ENCODE measurements around the gene SLC2A1.
A peak's percentile ranks its signal among the peaks of the same experiment; 100 is the strongest.

The SLC2A1 gene

DNA sequence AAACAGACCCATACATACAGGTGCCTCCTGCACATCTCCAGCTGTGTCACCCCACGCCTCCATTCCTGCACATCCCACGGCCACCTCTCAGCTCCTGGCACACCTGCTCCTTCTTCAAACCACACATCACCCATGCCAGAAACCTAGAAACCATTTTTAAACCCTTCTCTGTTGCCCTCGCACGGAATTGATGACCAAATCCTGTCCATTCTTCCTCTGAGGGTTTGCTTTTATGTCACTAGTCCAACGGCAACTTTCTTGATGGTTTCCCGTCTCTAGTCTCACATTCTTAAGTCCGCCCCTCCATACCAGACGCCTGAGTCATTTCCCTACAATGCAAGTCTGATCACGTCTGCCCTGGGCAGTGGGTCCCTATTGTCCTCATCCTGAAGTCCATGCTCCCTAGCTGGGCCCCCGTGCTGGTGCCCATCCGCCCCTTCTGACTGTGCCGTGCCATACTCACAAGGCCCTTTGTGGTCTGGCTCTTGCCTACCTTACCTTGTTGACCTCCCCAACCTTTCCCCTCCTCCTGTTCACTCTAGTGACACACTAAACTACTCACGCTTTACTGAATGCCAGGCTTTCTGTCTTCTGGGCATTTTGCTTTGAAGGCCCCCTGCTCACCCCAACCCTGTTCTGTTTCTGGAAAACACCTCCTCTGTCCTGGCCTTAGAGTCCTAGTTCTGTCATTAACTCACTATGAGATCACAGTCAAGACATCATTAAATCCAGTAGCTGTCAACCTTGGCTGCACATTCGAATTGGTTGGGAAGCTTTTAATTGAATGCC lies 17.6 kb downstream of the SLC2A1 start:
- peak; percentile 17 for DNase-seq

DNA sequence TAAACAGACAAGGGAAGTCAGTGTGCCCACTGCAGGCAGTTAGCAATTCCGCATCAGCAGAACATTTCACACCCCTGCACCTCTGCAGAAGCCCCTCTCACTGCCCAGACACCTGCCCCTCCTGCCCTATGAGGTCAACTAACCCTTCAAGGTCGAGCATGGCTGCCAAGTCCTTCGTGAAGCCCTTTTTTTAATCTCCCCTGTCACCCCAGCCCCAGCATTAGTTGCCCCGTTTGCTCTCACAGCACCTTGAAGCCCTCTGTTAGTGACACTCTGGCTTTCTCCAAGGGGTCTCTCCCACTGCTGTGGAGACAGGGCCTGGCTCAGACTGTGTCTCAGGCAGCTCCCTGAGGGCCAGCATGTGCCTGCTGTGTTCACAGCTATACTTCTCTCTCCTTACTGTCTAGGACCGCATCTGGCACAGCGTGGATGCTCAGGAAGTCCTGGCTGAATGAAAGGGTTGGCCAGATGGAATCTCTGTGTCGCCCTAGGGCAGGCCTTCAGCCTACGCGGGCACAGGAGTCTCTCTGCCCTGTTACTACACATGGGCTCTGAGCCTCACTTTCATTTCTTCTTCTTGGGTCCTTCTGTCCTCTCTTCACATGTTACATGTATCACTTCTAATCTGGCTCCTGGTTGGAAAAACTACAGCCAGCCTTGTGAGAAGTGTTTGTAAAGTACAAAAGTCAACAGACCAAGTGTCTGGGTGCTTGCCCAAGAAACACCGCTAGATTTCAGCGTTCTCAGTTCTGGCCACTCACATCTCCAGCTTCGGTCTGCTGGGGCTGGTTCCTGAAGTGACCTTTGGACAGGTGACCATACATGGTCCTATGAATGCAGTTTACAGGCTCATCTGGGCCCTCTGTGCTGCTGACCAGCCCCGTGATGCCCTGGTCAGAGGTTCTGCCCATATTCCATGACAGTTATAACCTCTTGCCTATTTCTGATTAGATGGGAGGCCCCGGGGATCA lies 19.7 kb downstream of the SLC2A1 start:
- peak; percentile 17 for DNase-seq

DNA sequence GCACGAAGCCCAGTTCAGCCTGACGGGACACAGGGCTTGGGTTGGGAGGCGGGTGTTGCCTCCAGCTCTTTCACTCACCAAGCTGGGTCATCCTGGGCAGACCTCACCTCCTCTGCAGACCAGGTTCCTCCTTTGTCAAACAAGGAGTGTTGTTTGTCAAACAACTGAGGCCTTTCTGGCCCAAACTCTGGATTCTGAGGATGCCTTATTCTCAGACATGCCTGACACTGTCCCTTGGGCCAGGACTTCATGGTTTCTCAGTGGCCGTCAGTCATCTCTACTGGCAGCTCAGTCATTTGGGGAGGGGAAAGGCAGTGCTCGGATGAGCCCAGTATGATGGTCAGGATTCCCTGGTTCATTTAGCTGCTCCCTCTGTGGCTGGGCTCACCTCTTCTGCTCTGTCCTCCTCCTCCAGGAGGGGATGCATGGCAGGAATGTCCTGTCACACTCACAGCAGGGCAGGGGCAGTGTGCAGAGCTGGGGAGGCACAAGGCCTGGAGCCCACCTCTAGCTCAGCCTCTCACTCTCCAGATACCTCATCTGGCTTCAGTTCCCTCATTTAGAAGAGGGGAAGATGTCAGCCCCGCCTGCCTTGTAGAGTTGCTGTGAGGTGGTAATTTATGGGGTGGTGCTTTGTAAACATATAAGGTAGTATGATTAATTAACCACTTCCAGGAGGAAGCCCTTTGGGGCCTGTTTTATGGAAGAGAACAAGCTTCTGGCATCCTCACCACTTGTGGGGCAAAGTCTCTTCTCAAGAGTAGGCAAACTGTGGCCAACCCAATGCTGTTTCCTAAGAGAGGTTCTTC lies 20.6 kb downstream of the SLC2A1 start:
- DNase-seq = no peak

DNA sequence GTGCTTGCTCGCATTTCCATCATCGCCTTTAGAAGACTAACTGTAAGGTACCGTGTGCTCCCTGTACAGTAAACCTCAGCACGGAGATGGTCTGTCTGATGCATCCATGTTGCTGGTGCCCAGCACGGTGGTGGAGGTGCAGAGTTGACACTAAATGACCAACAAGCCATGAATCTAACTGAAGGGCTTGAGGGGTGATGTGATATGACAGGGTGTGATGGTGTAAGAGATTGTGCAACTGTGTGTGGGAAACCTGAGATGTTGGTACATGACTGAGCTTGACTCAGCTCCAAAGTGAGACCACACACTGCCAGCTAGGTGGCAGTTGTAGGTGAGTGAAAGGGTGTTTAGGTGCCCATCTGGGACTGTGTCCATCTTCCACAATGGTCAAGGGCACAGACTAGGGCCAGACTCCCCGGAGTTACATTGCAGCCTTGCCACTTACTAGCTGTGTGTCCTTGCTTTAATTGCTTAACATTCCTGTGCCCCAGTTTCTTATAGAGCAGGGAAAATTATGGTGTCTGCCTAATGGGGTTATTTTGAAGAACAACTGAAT lies 21.4 kb downstream of the SLC2A1 start:
- no peak for DNase-seq

DNA sequence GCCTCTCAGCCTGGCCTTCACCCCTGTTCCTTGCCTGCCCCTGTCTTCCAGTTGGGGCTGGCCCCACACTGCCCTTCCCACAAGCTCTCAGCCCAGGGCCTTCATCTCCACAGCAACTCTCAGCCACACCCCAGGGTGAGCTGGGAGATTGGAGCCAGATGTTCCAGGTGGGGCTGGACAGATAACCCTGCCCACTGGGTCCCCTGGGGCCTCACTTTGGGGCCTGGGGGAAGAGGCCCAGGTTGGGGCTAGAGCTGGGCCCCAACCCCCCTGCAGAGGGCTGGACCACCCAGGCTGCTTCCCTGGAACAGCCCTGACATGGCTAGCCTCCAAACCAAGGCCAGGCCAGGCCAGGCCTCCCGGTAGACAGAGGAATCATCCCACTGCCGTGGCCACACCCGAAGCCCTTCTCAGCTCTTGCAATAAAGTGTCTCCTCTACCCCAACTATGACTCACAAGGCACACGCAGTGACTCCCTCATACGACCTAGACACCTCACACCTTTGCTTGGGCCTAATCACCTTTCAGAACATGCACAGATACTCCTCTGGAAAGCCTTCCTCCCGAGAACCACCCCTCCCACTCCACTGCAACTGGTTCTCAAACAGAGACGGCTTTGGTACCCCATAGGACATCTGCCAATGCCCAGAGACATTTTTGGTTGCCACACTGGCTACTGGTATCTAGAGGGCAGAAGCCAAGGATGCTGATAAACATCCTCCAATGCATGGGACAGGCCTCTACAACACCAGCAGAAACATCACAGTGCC lies 22.2 kb downstream of the SLC2A1 start:
- DNase-seq = no peak

DNA sequence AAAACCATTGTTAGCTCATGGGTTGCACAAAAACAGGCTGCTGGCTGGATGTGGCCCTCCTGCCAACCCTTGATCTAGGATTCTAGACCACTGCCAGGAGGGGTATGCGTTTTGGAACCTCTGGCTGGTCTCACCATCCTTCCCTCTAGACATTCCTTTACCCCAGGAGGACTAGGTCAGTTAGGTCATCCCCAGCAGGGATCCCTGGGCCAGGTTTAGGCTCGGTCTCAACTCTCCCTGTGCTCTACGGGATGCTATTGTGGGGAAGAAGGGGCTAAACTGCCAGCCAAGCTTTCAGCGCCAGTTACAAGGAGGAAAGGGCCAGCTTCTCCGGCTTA lies 22.7 kb downstream of the SLC2A1 start:
- DNase-seq = no peak

DNA sequence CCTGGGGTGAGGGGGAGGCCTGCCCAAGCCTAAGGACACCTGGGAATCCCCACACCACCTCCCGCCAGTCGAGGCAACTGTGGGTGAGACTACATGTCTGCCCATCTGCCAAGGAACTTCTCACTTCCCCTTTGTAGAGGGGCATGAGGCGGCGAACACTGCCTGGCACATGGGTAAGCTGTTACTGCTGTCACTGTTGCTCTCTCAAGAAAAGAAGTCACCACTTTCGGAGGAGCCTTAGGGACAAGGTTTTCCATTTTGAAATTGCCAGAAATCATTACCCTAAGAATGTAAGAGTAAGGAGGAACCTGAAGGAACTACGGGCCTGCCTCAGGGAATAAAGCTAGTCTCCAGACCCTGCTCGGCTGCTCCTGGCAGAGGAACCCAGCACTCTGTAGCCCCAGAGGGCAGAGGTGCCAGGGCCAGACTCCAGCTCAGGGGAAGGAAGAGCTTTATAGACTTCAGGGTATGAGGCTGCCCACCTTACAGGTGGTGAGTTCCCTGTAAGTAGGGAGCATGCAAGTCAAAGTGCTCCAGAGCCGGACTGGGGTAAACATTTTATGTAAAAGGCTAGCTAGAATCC lies 23.3 kb downstream of the SLC2A1 start:
- DNase-seq = no peak

DNA sequence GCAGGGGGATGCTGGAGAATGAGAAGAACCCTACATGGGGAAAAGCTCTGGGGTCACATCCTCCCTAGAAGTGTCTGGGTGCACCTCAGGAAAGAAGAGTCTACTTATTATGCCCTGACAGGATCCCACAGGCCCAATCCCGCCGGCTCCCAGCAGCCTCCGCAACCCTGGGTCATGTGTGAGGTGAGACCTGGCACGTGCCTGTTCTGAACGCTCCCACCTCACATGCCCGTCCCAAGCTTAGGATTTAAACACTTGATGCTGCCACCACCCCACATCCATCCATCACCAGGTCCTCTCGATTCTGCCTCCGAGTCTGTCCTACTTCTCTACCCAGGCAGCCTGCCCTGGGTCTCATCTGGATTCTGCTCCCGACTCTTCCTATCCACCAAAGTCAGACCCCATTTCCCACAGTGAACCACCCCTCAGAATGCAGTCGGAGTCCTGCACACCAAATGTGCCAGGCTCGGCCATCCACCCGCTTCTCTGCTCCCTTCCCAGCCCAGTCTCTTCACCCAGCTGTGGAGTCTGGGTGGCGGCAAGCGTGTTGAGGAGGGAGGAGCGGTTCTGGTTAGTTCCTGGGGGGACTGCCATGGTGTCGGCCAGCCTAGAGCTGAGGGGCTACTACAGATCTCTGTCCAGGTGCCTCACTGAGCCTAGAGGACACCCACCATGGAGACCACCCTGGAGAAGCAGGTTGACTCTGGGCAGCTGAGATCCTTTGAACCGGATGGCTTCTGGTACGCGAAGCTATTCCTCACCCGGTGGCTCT lies 23.9 kb downstream of the SLC2A1 start:
- DNase-seq = no peak

DNA sequence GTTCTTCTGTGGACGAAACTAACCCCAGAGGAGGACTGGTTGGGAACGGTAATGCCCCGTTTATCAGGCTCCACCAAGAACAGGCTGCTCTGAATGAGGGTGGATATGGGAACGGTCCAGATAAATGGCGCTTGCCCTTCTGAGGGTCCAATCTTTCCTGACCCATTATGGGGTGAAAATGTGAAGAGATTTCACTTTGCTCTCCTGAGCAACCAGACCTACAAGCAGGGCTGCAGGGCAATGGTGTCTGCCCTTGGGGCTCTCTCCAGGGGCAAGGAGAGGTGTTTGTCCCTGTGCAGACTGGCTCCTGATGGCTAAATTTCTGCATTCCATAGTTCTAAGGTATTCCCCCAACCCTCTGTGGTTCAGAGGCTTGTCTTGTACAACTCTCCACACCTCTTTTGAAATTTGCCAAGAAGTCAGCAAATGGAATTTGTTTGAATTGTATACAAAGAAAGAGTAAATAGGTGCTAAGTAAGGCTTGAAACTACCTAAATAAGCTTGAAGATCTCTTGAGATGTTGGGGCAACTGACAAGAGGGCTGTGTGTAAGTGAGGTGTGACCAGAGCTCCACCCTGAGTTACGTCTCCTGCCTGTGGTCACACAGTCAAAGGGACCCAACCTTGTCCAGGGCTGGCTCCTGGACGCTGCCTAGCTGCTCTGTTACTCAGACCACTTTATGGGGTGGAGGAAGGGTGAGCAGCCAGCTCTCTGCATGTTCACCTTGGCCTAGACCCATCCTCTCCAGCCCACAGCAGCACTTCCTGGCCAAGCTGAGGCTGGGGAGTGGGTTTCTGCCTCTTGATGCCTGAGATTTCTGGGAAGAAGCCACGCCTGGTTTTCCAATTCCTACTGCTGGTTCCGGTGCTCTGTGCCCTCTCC lies 24.8 kb downstream of the SLC2A1 start:
- no peak for DNase-seq

DNA sequence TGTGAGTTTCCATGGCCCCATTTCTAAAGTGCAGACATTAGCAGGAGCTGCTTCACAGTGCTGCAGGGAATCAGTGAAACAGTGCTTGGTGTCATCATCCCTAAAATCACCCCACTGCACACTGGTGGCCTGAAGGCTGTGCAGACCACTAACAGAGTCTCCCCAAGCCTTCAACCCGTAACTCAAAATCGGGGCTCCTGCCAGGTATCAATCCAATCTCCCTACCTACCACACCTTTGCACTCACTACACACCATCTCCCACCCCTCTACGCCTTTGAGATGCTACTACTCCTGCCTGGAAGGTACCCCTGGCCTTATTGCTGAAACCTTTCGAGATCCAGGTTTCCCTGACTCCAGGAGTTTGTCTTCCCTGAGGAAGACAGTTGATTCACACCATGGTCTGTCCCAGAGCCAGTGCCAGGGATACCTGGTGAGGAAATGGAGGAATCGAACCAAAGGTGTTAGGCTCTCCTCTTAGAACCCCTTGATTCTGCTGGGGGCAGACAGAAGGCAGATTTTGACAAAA lies 25.5 kb downstream of the SLC2A1 start:
- DNase-seq = no peak

DNA sequence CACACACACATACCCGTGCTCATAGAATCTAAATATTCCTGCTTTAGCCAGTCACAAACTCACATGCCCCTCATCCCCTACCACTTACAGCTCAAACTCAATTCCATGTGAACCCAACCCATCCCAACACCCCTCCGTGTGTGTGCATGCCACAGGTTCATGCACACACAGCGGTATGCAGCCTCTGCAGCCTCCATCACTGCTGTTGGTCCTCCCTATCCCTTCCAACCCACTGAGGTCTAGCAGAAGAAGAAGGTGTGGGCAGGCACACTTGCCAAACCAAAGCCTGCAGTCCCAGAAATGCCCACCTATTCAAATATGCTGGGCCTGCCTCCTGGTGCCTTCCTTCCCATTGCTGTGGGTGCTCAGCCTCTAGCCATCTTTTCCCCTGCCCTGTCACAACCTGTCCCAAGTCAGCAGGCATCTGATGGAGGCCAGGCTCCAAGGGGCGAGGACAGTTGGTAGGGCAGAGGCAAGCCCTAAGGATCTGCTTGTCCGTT lies 26.2 kb downstream of the SLC2A1 start:
- no peak for DNase-seq

DNA sequence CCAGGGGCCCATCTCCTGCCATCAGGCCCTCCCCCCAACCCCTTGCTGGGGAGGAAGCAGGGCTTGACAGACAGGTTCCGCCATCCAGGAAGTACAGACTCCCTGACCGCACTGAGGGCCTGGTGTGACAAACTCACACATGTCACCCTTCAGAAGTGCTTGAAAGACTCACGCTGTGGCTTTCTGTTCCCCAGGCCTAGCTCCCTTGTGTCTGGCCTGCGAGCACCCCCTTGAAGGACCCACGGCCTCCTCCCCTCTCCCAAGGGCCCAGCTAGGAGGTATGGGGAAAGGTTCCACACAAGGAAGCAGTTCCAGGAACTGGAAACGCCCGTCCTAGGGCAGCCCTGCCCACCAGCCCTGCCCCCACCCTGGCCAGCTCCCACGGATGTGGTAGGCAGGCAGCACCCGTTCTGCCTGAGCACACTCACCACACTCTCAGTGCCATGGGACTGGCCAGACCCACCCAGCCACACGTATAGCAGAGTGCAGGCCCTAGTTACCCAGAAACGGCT lies 26.7 kb downstream of the SLC2A1 start:
- peak; percentile 73 for DNase-seq

DNA sequence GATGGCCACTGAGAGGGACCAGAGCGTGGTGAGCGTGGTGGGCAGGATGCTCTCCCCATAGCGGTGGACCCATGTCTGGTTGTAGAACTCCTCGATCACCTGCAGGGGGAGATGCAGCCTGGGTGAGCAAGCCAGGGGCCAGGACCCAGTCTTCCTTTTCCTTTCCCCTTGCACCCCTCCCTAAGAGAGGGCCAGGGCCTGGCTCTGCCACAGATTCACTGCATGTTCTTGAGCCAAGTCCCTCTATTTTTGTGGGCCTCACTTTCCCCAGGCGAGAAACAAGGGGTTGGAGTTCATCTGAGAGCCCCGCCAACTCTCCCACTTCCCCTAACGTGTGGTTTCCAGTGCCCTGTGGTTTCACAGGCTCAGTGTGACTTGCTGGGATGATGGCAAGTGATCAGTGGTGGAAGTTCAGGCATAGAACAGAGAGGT lies 27.5 kb downstream of the SLC2A1 start:
- peak; percentile 62 for DNase-seq

DNA sequence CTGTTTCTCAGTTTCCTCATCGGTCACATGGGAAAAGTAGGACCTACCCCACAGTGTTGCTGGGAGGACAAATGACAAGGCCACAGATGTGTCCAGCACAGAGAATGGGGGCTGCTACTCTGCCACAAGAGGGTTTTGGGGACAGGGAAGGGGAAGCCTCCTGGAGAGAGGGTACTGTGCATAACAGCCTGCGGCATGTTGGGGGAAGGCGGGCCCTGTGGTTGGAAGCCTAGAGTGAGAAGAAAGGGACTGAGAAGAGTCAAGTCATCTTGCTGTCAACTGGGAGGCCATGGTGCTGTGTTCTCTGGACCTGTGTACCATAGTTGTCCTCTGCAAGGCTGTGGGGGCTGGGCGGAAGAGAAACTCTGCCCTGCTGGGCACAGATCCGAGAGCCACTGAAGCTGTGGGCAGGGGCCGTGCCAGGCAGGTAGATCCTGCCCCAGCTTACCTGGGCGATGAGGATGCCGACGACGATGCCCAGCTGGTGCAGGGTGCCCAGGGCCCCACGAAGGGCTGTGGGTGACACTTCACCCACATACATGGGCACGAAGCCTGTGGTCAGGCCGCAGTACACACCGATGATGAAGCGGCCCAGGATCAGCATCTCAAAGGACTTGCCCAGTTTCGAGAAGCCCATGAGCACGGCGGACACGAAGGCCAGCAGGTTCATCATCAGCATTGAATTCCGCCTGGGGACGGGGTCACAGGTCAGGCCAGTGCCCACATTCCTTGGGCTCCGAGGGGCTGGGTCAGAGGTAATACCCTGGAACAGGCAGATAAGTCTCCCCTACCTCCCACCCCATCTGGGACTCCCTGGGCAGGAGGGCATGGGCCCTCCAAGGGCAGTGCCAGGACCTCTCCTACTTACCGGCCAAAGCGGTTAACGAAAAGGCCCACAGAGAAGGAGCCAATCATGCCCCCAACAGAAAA lies 28.2 kb downstream of the SLC2A1 start:
- DNase-seq = no peak

DNA sequence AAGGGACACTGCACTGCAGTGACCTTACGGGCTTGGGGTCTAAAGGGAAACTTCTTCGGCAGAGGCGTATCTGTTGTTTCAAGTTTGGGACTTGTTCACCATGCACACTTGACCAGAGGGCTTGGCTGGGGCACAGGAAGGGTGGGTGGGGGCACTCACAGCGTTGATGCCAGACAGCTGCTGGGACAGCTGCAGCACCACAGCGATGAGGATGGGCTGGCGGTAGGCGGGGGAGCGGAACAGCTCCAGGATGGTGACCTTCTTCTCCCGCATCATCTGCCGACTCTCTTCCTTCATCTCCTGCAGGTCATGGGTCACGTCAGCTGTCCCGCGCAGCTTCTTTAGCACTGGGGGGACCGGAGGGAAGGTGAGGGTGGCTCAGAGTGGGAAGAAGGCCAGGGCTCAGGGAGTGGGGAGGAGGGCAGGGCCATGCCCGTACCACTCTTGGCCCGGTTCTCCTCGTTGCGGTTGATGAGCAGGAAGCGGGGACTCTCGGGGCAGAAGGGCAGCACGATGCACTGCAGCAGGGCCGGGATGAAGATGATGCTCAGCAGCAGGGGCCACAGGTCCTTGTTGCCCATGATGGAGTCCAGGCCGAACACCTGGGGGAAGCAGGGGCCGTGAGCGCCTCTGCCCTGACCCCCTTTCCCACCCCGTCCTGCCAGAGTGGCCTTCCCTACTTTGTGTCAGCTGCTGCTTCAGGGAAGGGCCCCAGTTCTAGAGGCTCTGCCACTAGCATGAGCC lies 29.1 kb downstream of the SLC2A1 start:
- no peak for DNase-seq

DNA sequence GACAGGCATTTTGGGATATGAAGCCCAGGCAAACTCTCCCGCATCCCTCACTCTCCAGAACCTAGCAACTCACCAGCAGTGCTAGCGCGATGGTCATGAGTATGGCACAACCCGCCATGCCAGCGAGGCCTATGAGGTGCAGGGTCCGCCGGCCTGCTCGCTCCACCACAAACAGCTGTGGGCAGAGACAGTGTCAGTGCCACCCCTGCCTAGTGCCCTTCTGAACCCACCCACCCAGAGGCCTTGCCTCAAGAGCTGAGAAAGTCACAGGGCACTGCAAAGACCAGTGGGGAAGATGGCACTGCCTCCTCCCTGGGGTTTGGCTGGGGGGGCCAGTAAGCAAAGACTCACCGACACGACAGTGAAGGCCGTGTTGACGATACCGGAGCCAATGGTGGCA lies 29.8 kb downstream of the SLC2A1 start:
- DNase-seq = no peak

DNA sequence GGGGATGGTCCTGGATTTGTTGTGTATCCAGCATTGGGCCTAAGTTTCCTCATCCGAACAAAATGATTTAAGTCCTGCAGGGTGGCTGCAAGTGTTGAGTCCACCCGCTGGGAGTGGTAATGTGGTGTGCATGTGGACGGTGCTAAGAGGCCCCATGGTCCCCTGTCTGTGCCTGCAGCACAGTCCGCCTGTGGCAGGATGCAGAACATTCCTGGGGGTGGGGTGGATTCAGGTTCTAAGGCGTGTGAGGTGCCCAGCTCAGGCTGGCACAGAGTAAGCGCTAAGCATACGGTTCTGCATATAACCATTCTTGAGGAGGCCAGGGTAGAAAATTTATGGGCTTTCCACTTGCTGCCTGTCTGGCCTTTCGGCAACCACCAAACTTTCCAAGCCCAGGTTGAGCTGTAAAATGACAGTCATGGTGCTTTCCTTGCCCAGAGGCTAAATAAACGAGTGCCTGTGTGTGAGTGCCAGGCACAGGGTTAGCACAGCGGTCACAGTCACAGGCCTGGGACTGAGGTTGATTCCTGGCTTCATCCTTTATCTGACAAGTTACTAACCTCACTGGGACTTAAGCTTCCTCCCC lies 30.7 kb downstream of the SLC2A1 start:
- no peak for DNase-seq
